HG02852 (cell line): Measurements from ENCODE around the gene LINC01488.

Experiments used
- ATAC-seq: cut with Tn5 transposase; IDR thresholded peaks from one replicate; pipeline ENCODE4 v1.9.1; 2021; ENCODE audit warnings: mild to moderate bottlenecking, moderate library complexity; ENCODE audit not compliant: unreplicated experiment

The LINC01488 gene

GRCh38 chr11:69444381-69445130 is 36.9 kb upstream of the LINC01488 start:
- ATAC-seq: no peak

- ATAC-seq: no peak
Measured at GRCh38 chr11:69445131-69445470, 36.4 kb upstream of the LINC01488 start.

GRCh38 chr11:69446108-69446507 is 35.4 kb upstream of the LINC01488 start:
- ATAC-seq: no peak

GRCh38 chr11:69447786-69448185 is 33.7 kb upstream of the LINC01488 start:
- ATAC-seq: no peak

GRCh38 chr11:69448471-69449284 is 32.8 kb upstream of the LINC01488 start:
- ATAC-seq: no peak

GRCh38 chr11:69449320-69450063 is 32.0 kb upstream of the LINC01488 start:
- ATAC-seq: no peak

- no peak for ATAC-seq
Measured at GRCh38 chr11:69450064-69450856, 31.2 kb upstream of the LINC01488 start.

- ATAC-seq: no peak
Measured at GRCh38 chr11:69450857-69451220, 30.6 kb upstream of the LINC01488 start.

GRCh38 chr11:69451289-69451688 is 30.2 kb upstream of the LINC01488 start:
- no peak for ATAC-seq

- ATAC-seq: no peak
Measured at GRCh38 chr11:69452206-69452987, 29.1 kb upstream of the LINC01488 start.

- ATAC-seq: no peak
Measured at GRCh38 chr11:69453151-69453550, 28.3 kb upstream of the LINC01488 start.

GRCh38 chr11:69454018-69454417 is 27.4 kb upstream of the LINC01488 start:
- ATAC-seq: no peak

GRCh38 chr11:69455969-69456368 is 25.5 kb upstream of the LINC01488 start:
- no peak for ATAC-seq

- ATAC-seq: no peak
Measured at GRCh38 chr11:69456712-69457111, 24.8 kb upstream of the LINC01488 start.

GRCh38 chr11:69459848-69460539 is 21.5 kb upstream of the LINC01488 start:
- no peak for ATAC-seq

- ATAC-seq: no peak
Measured at GRCh38 chr11:69460540-69461257, 20.8 kb upstream of the LINC01488 start.

GRCh38 chr11:69461272-69461962 is 20.0 kb upstream of the LINC01488 start:
- no peak for ATAC-seq
